Common myeloid progenitor, CD34-positive (primary cell): ENCODE measurements around the gene KDM1A.

ENCODE experiments used
- CTCF ChIA-PET: fragments of 350-600 bp; sonication (Branson Sonifier 250); formaldehyde crosslinking; loops from one replicate; lab custom pipeline; 2021; ENCODE audit warnings: antibody characterized with exemption; lab: Charles Lee
- POLR2A ChIA-PET: fragments of 350-600 bp; sonication (Branson Sonifier 250); formaldehyde crosslinking; loops from one replicate; lab custom pipeline; 2021; ENCODE audit warnings: antibody characterized with exemption; lab: Charles Lee
- DNase-seq, 3 donors: peaks; one replicate each; pipeline versions ENCODE4 v3.0.0 to v3.0.0-alpha.2; 2013
- H3K27ac ChIP-seq, 2 experiments: 1 replicate in 1 of 2; 2 replicates in 1 of 2; pipeline ENCODE4 v1.7.0; 2013; ENCODE audit warnings: inconsistent platforms in 2 of 2, low read length in 2 of 2, mild to moderate bottlenecking in 2 of 2, low read depth in 1 of 2, moderate library complexity in 1 of 2; ENCODE audit not compliant: severe bottlenecking in 2 of 2, insufficient read depth in 1 of 2, poor library complexity in 1 of 2
- H3K27me3 ChIP-seq, 5 experiments: replicated peaks in 2 of 5; 1 replicate in 3 of 5; 2 replicates in 2 of 5; pipeline versions ENCODE4 v1.6.1 to v1.7.0; 2013; ENCODE audit warnings: low read length in 4 of 5, mild to moderate bottlenecking in 2 of 5, moderate library complexity in 2 of 5, inconsistent platforms in 1 of 5; ENCODE audit not compliant: insufficient read depth in 5 of 5, control insufficient read depth in 4 of 5
- H3K36me3 ChIP-seq, 4 experiments: 1 replicate in 2 of 4; 2 replicates in 2 of 4; pipeline versions ENCODE4 v1.6.1 to v1.7.0; 2013; ENCODE audit warnings: low read length in 3 of 4, control low read depth in 1 of 4, mild to moderate bottlenecking in 1 of 4; ENCODE audit not compliant: control insufficient read depth in 4 of 4, insufficient read depth in 4 of 4
- H3K4me1 ChIP-seq, 4 experiments: 1 replicate in 3 of 4; 2 replicates in 1 of 4; pipeline versions ENCODE4 v1.6.1 to v1.7.1; 2013; ENCODE audit warnings: low read length in 3 of 4, mild to moderate bottlenecking in 3 of 4, control low read depth in 1 of 4, inconsistent platforms in 1 of 4, moderate library complexity in 1 of 4; ENCODE audit not compliant: control insufficient read depth in 4 of 4, insufficient read depth in 4 of 4; ENCODE audit errors: control extremely low read depth in 1 of 4
- H3K4me3 ChIP-seq, 7 experiments: 1 replicate in 4 of 7; 2 replicates in 3 of 7; pipeline versions ENCODE4 v1.5.1 to v1.7.0; 2013; ENCODE audit warnings: mild to moderate bottlenecking in 7 of 7, low read length in 6 of 7, moderate library complexity in 6 of 7, inconsistent platforms in 2 of 7, low read depth in 2 of 7, control low read depth in 1 of 7; ENCODE audit not compliant: insufficient read depth in 4 of 7, control insufficient read depth in 1 of 7; ENCODE audit errors: extremely low read depth in 1 of 7
- H3K9me3 ChIP-seq, 5 experiments: 1 replicate in 4 of 5; 2 replicates in 1 of 5; pipeline versions ENCODE4 v1.6.1 to v1.7.1; 2013; ENCODE audit warnings: low read length in 4 of 5, mild to moderate bottlenecking in 2 of 5, inconsistent platforms in 1 of 5, low read depth in 1 of 5, moderate library complexity in 1 of 5; ENCODE audit not compliant: control insufficient read depth in 4 of 5, insufficient read depth in 2 of 5; ENCODE audit errors: control extremely low read depth in 1 of 5
- WGBS: methylation state at CpG from one replicate; pipeline ENCODE4 v1.1.5; 2013; ENCODE audit not compliant: insufficient coverage; 5-methylcytosine and 5-hydroxymethylcytosine counted together

The KDM1A gene

DNA sequence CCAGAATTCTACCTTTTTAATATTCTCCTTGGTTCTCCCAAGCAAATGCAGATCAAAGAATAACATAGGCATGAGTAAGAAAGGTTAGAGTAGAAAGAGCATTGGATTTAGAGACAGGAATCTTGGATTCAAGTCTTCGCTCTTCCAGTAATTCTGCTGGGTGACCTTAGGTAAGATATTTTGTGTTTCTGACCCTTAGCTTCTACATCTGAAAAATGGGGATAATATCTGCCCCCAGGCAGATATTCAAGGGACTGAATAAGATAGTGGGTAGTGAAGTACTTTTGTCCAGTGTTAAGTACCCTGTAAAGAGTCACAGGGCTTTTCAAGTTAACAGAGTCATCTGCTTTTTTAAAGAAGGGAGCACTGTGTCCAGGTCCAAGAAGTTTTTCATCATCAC is 70.8 kb downstream of the KDM1A start:
- Histone ChIP-seq H3K27ac (no peak overlapping the region), H3K27me3 (no peaks in the 10 kb centered on the region), H3K4me1 (no peaks in the 10 kb centered on the region), H3K4me3 (no peak overlapping the region), H3K9me3 (no peaks in the 10 kb centered on the region), H3K36me3 (peaks cover 17 to 89% (median 60%) of the 10 kb centered on the region in 4 experiments)
- 100% methylated on average over 1 of the region's 1 CpG for WGBS
- ChIA-PET POLR2A (no interaction called here), CTCF (interaction anchor here (21.1 kb wide), 1 partner anchor 92 kb away, joined by 478 read pairs; no protein-coding TSS in a partner anchor)
- DNase-seq = no peak

GRCh38 chr1:23091545-23091944 is 72.3 kb downstream of the KDM1A start:
- H3K4me3 ChIP-seq = no peak overlapping the region
- no peak overlapping the region for H3K27ac ChIP-seq
- H3K9me3 ChIP-seq = no peaks in the 10 kb centered on the region
- ChIA-PET CTCF (interaction anchor here (21.1 kb wide), 1 partner anchor 90 kb away, joined by 478 read pairs; no protein-coding TSS in a partner anchor), POLR2A (no interaction called here)
- no peak for DNase-seq
- no peaks in the 10 kb centered on the region for H3K27me3 ChIP-seq
- H3K4me1 ChIP-seq = no peaks in the 10 kb centered on the region
- 98% methylated on average over 6 of the region's 7 CpGs for WGBS
- peaks cover 17 to 75% (median 52%) of the 10 kb centered on the region in 4 experiments for H3K36me3 ChIP-seq

- no peak overlapping the region for H3K27ac ChIP-seq
- no peaks in the 10 kb centered on the region for H3K27me3 ChIP-seq
- peaks cover 13 to 68% (median 45%) of the 10 kb centered on the region in 4 experiments for H3K36me3 ChIP-seq
- ChIA-PET POLR2A (no interaction called here), CTCF (interaction anchor here (0.8 to 21.1 kb wide), 3 partner anchors 13 to 89 kb away, joined by 3 to 478 read pairs (median 3); no protein-coding TSS in a partner anchor)
- no peak for DNase-seq
- 87% methylated on average over 11 of the region's 12 CpGs for WGBS
- H3K9me3 ChIP-seq = no peaks in the 10 kb centered on the region
- no peak overlapping the region for H3K4me3 ChIP-seq
- no peaks in the 10 kb centered on the region for H3K4me1 ChIP-seq
Observed at GRCh38 chr1:23092447-23092846, 73.2 kb downstream of the KDM1A start.

- 100% methylated on average over 5 of the region's 6 CpGs for WGBS
- Histone ChIP-seq H3K4me3 (no peak overlapping the region), H3K36me3 (peaks cover 9 to 24% (median 18%) of the 10 kb centered on the region in 4 experiments), H3K27me3 (no peaks in the 10 kb centered on the region), H3K27ac (no peak overlapping the region), H3K4me1 (peaks cover 8 to 36% (median 28%) of the 10 kb centered on the region in 4 experiments), H3K9me3 (no peaks in the 10 kb centered on the region)
- DNase-seq = no peak
- POLR2A ChIA-PET = no interaction called here
- CTCF ChIA-PET = interaction anchor here (1.4 to 21.1 kb wide), 3 partner anchors 10 to 84 kb away, joined by 3 to 478 read pairs (median 26); no protein-coding TSS in a partner anchor
Observed at GRCh38 chr1:23097316-23097715, 78.0 kb downstream of the KDM1A start.

DNA sequence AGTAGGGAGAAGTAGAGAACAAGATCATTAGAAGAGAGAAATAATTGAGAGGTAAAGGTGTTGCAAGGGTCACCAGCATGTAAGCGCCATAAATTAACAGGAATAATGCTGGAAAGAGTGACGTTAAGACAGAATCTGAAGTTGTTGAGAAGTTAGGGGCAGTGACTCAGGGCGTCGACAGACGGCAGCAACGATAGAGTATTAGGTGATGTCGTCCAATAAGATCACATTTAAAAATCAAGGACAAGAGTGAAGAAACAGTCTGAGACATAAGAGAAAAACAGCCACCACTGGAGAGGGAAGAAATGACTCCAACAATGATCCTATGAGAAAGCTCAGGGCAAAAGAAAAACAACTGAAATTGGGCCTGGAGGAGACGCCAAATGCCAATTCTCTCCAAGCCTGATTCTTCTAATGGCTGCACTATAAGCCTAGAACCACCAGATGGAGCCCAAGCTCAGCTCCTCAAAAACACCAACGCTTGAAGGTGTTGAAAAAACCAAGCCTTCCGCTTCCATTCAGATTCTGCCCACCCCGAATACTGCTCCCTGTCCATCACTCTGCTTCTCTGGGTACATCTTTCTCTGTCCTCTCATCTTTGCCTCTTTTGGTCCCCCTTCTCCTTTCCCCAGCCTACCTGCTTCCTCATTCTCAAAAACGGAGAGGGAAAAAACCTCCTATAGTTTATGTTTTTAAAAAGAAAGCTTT is 79.3 kb downstream of the KDM1A start:
- peaks cover 8 to 11% (median 10%) of the 10 kb centered on the region in 4 experiments for H3K36me3 ChIP-seq
- WGBS = 65% methylated on average over 10 of the region's 12 CpGs
- H3K27ac ChIP-seq = no peak overlapping the region
- H3K4me3 ChIP-seq = no peak overlapping the region
- POLR2A ChIA-PET = interaction anchor here (0.7 to 2.0 kb wide), 3 partner anchors 71 to 86 kb away, joined by 4 to 9 read pairs (median 7); partner anchors contain the start of gene LUZP1
- peaks cover 18 to 49% (median 40%) of the 10 kb centered on the region in 4 experiments for H3K4me1 ChIP-seq
- H3K9me3 ChIP-seq = no peaks in the 10 kb centered on the region
- CTCF ChIA-PET = interaction anchor here (0.6 to 21.1 kb wide), 24 partner anchors 11 to 503 kb away, joined by 3 to 478 read pairs (median 6); partner anchors contain the start of gene LUZP1
- peak; percentile 72 to 85 (median 77) for DNase-seq
- no peaks in the 10 kb centered on the region for H3K27me3 ChIP-seq

- CTCF ChIA-PET = interaction anchor here (0.6 to 21.1 kb wide), 22 partner anchors 11 to 502 kb away, joined by 3 to 478 read pairs (median 6); partner anchors contain the start of gene LUZP1
- Histone ChIP-seq H3K27me3 (no peaks in the 10 kb centered on the region), H3K9me3 (no peaks in the 10 kb centered on the region), H3K4me1 (peaks cover 18 to 53% (median 43%) of the 10 kb centered on the region in 4 experiments), H3K27ac (no peak overlapping the region), H3K4me3 (no peak overlapping the region), H3K36me3 (peaks cover 2 to 6% (median 5%) of the 10 kb centered on the region in 4 experiments)
- DNase-seq = no peak
- no CpG with 5 or more reads among the region's 1 CpG for WGBS
- POLR2A ChIA-PET = interaction anchor here (1.8 to 2.0 kb wide), 2 partner anchors 70 to 86 kb away, joined by 7 to 9 read pairs; partner anchors contain the start of gene LUZP1
Observed at GRCh38 chr1:23099171-23099536, 79.9 kb downstream of the KDM1A start.
